Measurements from ENCODE around the gene NRN1L. TPM values are rescaled to one million over a fixed set of nuclear protein-coding genes. Genes with fewer than 3 reads are reported as not detected.

NRN1L gene
- total and polyA plus RNA-seq, 2 donors (not counting 3 experiments of a cell fraction or from before 2014, with no cell fraction given), result 0.37 TPM; not detected in 1

GRCh38 chr16:67931712-67932461, 47.2 kb downstream of the NRN1L start, which contains the start of gene CTRL:
Gene CTRL, minus strand, starts transcription at chr16:67931862. Its CDS starts 10 bp downstream, at chr16:67931852.
- intact Hi-C loops (cut with micrococcal nuclease) (no loop called here), dilution Hi-C loops (cut with MboI; ENCODE audit: extremely low pct_ligation_motif_present, low sequenced_read_pairs) (no loop called here)
- H3K79me2 ChIP-seq (ENCODE audit: control insufficient read depth, insufficient read depth, low read length), result no peaks in the 10 kb centered on the region
- POLR2A ChIA-PET, result no interaction called here
- H3K4me3 ChIP-seq (replicated peaks in 1 of 3; ENCODE audit: insufficient read depth in 1 of 3, low read depth in 1 of 3, low read length in 3 of 3), result no peak within 1 kb of the TSS
- TF ChIP-seq EZH2 (IDR thresholded peaks at IDR 0.05; ENCODE audit: borderline replicate concordance, low read depth, low read length, severe bottlenecking) (no peak), GATA2 (IDR thresholded peaks at IDR 0.05; ENCODE audit: insufficient read depth, insufficient read length, low read depth, low read length) (no peak), POLR2A (IDR thresholded peaks at IDR 0.05; ENCODE audit: low read depth, low read length) (no peak), JUN (IDR thresholded peaks at IDR 0.05; ENCODE audit: borderline replicate concordance, insufficient read depth, insufficient read length, low read depth) (no peak), MAX (IDR thresholded peaks at IDR 0.05; ENCODE audit: insufficient read depth, insufficient read length) (no peak), MYC (IDR thresholded peaks at IDR 0.05; ENCODE audit: low read depth, low read length) (no peak), POLR2AphosphoS5 (IDR thresholded peaks at IDR 0.05; ENCODE audit: insufficient read depth, low read depth, low read length) (no peak), CTCF (IDR thresholded peaks at IDR 0.05; ENCODE audit: extremely low read depth in 1 of 2, insufficient read depth in 1 of 2, low read depth in 1 of 2, low read length in 2 of 2) (no peak), FOS (IDR thresholded peaks at IDR 0.05; ENCODE audit: borderline replicate concordance, insufficient read depth, low read length) (no peak)
- H3K36me3 ChIP-seq (ENCODE audit: control insufficient read depth in 2 of 2, extremely low read depth in 1 of 2, insufficient read depth in 2 of 2, low read length in 2 of 2), result peaks cover 0 to 13% of the 10 kb centered on the region in 2 experiments
- FAIRE-seq (no peak), DNase-seq (ENCODE audit: low read depth, low spot score) (no peak)
- no peaks in the 10 kb centered on the region for H3K9me1 ChIP-seq (replicated peaks; ENCODE audit: control insufficient read depth, extremely low read depth, insufficient read depth, low read length)
- no peak within 1 kb of the TSS for H3K4me2 ChIP-seq (ENCODE audit: insufficient read depth, low read length)
- no peaks in the 10 kb centered on the region for H3K27me3 ChIP-seq (ENCODE audit: control insufficient read depth in 2 of 2, insufficient read depth in 2 of 2, low read length in 2 of 2)
- H3K4me1 ChIP-seq (ENCODE audit: control insufficient read depth, extremely low read depth, insufficient read depth, low read length), result peaks cover 9% of the 10 kb centered on the region
- no peak within 1 kb of the TSS for H3K9ac ChIP-seq (replicated peaks; ENCODE audit: extremely low read depth, insufficient read depth, low read length)
- CTCF ChIA-PET, result interaction anchor here (1.2 to 5.7 kb wide), 5 partner anchors 10 to 259 kb away, joined by 3 to 42 read pairs (median 10); partner anchors contain the start of gene NRN1L
- H2AFZ ChIP-seq (ENCODE audit: low read depth, low read length), result no peak within 1 kb of the TSS
- no peaks in the 10 kb centered on the region for H3K9me3 ChIP-seq (replicated peaks; ENCODE audit: control insufficient read depth, insufficient read depth, low read length)
- no peak within 1 kb of the TSS for H3K27ac ChIP-seq (ENCODE audit: insufficient read depth, low read depth, low read length)
- no peaks in the 10 kb centered on the region for H4K20me1 ChIP-seq (replicated peaks; ENCODE audit: control insufficient read depth, extremely low read depth, insufficient read depth, low read length)
- BruUV-seq (replicated peaks), result no TSS peak
